Effector memory CD8-positive, alpha-beta T cell (primary cell): ENCODE data around the gene XYLT1.
A peak's percentile ranks its signal among the peaks of the same experiment; 100 is the strongest.
"Not testable (repeated sequence)": the region's sequence is repeated elsewhere in the genome, so short reads cannot be mapped to it uniquely, and the experiment has no call there.

Source experiments
- ATAC-seq: fragments of 150-1000 bp; cut with Tn5 transposase; replicated peaks from 2 replicates; pipeline ENCODE4 v1.10.0; 2021; ENCODE audit warnings: mild to moderate bottlenecking, moderate library complexity
- DNase-seq, 3 experiments: peaks; one replicate each; pipeline ENCODE4 v3.0.0; 2021
- H3K27ac Mint-ChIP-seq, 2 donors: one replicate each; pipeline ENCODE4 v1.8.0; 2022; ENCODE audit warnings: mild to moderate bottlenecking in 2 of 2, mixed read lengths in 2 of 2, moderate library complexity in 2 of 2
- H3K27me3 Mint-ChIP-seq, 2 donors: one replicate each; pipeline ENCODE4 v1.8.0; 2022; ENCODE audit warnings: mixed read lengths in 2 of 2
- H3K36me3 Mint-ChIP-seq: one replicate; pipeline ENCODE4 v1.8.0; 2022; ENCODE audit warnings: mild to moderate bottlenecking, moderate library complexity, mixed read lengths; ENCODE audit not compliant: insufficient read depth
- H3K4me1 Mint-ChIP-seq, 2 donors: one replicate each; pipeline ENCODE4 v1.8.0; 2022; ENCODE audit warnings: low read depth in 2 of 2, mixed read lengths in 2 of 2
- H3K4me3 Mint-ChIP-seq, 2 donors: one replicate each; pipeline ENCODE4 v1.8.0; 2022; ENCODE audit warnings: mild to moderate bottlenecking in 2 of 2, mixed read lengths in 2 of 2, moderate library complexity in 2 of 2
- H3K9me3 Mint-ChIP-seq, 2 donors: one replicate each; pipeline ENCODE4 v1.8.0; 2022; ENCODE audit warnings: mixed read lengths in 2 of 2

The XYLT1 gene

GRCh38 chr16:17426451-17426850 lies 44.3 kb downstream of the XYLT1 start:
- H3K4me1 Mint-ChIP-seq = peaks cover 20 to 35% of the 10 kb centered on the region in 2 donors
- no peaks in the 10 kb centered on the region for H3K27me3 Mint-ChIP-seq
- H3K36me3 Mint-ChIP-seq = no peaks in the 10 kb centered on the region
- H3K4me3 Mint-ChIP-seq = no peak overlapping the region
- no peak overlapping the region for H3K27ac Mint-ChIP-seq
- ATAC-seq (no peak), DNase-seq (no peak)
- H3K9me3 Mint-ChIP-seq = no peaks in the 10 kb centered on the region

DNA sequence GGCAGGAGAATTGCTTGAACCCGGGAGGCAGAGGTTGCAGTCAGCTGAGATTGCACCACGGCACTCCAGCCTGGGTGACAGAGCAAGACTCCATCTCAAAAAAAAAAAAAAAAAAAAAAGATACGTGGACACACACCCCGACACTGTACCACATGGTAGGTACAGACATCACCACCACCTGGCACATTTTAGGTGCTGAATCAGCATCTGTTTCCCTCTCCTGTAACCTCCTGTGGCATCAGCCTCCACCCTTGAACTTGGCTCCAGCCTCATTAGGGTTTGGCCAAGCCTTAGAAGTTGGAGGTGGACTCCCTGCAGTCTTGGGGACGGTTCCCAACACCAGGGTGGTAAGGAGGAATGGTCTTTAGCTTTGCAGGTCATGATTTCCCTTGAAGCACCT lies 46.0 kb downstream of the XYLT1 start:
- no peak overlapping the region for H3K27ac Mint-ChIP-seq
- peaks cover 16 to 35% of the 10 kb centered on the region in 2 donors for H3K4me1 Mint-ChIP-seq
- no peaks in the 10 kb centered on the region for H3K36me3 Mint-ChIP-seq
- H3K27me3 Mint-ChIP-seq = no peaks in the 10 kb centered on the region
- H3K4me3 Mint-ChIP-seq = no peak overlapping the region
- H3K9me3 Mint-ChIP-seq = no peaks in the 10 kb centered on the region
- no peak for ATAC-seq
- no peak for DNase-seq

DNA sequence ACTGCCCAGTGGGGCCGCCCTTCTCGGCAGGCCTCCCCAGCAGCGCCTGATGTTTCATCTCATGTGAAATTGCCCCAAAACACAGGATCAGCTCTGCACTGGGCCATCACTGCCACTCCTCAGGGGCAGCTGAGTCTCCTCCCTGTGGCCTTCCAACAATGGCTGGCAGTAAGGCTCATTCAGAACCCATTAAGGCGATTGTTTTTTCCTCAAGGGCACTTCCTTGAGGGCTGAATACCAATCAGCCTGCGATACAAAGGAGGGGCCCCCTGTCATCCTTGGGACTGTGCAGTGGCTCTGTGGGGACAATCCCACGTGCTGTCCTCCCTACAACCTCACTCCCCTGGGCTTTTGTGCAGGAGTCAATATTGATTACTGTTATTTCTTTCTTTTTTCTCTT lies 47.5 kb downstream of the XYLT1 start:
- H3K4me1 Mint-ChIP-seq = peaks cover 16 to 35% of the 10 kb centered on the region in 2 donors
- H3K36me3 Mint-ChIP-seq = no peaks in the 10 kb centered on the region
- H3K27me3 Mint-ChIP-seq = no peaks in the 10 kb centered on the region
- no peak for DNase-seq
- no peaks in the 10 kb centered on the region for H3K9me3 Mint-ChIP-seq
- ATAC-seq = no peak
- peak overlapping the region in 1 of 2 donors; percentile 38 for H3K27ac Mint-ChIP-seq
- no peak overlapping the region for H3K4me3 Mint-ChIP-seq

GRCh38 chr16:17420816-17421215 lies 49.9 kb downstream of the XYLT1 start:
- H3K4me3 Mint-ChIP-seq = no peak overlapping the region
- H3K36me3 Mint-ChIP-seq = no peaks in the 10 kb centered on the region
- DNase-seq (no peak), ATAC-seq (no peak)
- H3K9me3 Mint-ChIP-seq = no peaks in the 10 kb centered on the region
- H3K27me3 Mint-ChIP-seq = no peaks in the 10 kb centered on the region
- H3K4me1 Mint-ChIP-seq = peaks cover 25 to 50% of the 10 kb centered on the region in 2 donors
- H3K27ac Mint-ChIP-seq = peak overlapping the region in 1 of 2 donors; percentile 64

GRCh38 chr16:17419266-17419665 lies 51.5 kb downstream of the XYLT1 start:
- ATAC-seq (no peak), DNase-seq (no peak)
- Mint-ChIP-seq H3K4me1 (peaks cover 37 to 52% of the 10 kb centered on the region in 2 donors), H3K4me3 (no peak overlapping the region), H3K27ac (no peak overlapping the region), H3K36me3 (peaks cover 3% of the 10 kb centered on the region), H3K9me3 (no peaks in the 10 kb centered on the region), H3K27me3 (no peaks in the 10 kb centered on the region)

- DNase-seq (no peak), ATAC-seq (no peak)
- Mint-ChIP-seq H3K36me3 (peaks cover 3% of the 10 kb centered on the region), H3K4me1 (peaks cover 43 to 51% of the 10 kb centered on the region in 2 donors), H3K27me3 (no peaks in the 10 kb centered on the region), H3K27ac (peak overlapping the region in 1 of 2 donors; percentile 89), H3K9me3 (no peaks in the 10 kb centered on the region), H3K4me3 (peak overlapping the region; percentile 24 to 62)
Measured at GRCh38 chr16:17417740-17418139, 53.0 kb downstream of the XYLT1 start.

- Mint-ChIP-seq H3K4me1 (peaks cover 46 to 49% of the 10 kb centered on the region in 2 donors), H3K27me3 (no peaks in the 10 kb centered on the region), H3K36me3 (peaks cover 3% of the 10 kb centered on the region), H3K4me3 (peak overlapping the region; percentile 62 to 84), H3K27ac (peak overlapping the region; percentile 89 to 94), H3K9me3 (no peaks in the 10 kb centered on the region)
- DNase-seq = peak; percentile 39 to 47 (median 42)
- peak; percentile 95 for ATAC-seq
Measured at GRCh38 chr16:17416461-17417311, 54.1 kb downstream of the XYLT1 start.

- ATAC-seq (no peak), DNase-seq (no peak)
- peaks cover 3% of the 10 kb centered on the region for H3K36me3 Mint-ChIP-seq
- peak overlapping the region; percentile 28 to 91 for H3K27ac Mint-ChIP-seq
- H3K9me3 Mint-ChIP-seq = no peaks in the 10 kb centered on the region
- H3K4me1 Mint-ChIP-seq = peaks cover 46 to 48% of the 10 kb centered on the region in 2 donors
- H3K4me3 Mint-ChIP-seq = peak overlapping the region in 1 of 2 donors; percentile 84
- H3K27me3 Mint-ChIP-seq = no peaks in the 10 kb centered on the region
Measured at GRCh38 chr16:17414916-17415315, 55.8 kb downstream of the XYLT1 start.

DNA sequence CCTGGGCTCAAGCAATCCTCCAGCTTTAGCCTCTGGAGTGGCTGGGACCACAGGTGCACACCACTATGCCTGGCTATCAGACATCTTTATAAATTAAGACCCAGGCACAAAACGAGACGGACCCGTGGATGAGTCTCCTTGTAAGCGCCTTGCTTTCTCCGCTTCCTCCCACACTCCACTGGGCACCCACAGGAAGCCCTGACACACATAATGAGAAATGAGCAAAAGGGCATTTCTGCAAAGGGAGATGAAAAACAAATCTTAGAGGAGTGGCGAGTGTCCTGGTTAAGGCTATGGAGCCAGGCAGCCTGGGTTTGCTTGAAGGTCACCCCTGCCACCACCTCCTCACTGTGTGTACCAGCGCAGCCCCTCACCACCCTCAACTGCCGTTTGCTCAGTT lies 56.3 kb downstream of the XYLT1 start:
- H3K4me1 Mint-ChIP-seq = peaks cover 46 to 49% of the 10 kb centered on the region in 2 donors
- no peak for DNase-seq
- H3K4me3 Mint-ChIP-seq = peak overlapping the region in 1 of 2 donors; percentile 84

DNA sequence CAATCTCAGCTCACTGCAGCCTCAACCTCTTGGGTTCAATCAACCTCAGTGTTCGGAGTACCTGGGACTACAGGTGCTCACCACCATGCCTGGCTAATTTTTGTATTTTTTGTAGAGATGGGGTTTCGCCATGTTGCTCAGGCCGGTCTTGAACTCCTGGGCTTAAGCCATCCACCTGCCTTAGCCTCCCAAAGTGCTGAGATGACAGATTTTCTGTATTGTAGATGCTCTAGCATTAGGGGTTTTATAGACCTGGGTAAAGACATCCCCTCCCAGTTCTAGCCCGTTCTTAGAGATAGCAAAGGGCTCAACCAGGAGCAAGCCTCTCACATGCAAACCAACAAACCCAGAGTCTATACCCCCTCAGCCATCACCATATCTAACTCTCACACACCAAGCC lies 57.3 kb downstream of the XYLT1 start:
- Mint-ChIP-seq H3K27ac (peak overlapping the region; percentile 28 to 91), H3K4me1 (peaks cover 46 to 49% of the 10 kb centered on the region in 2 donors), H3K4me3 (no peak overlapping the region), H3K36me3 (peaks cover 3% of the 10 kb centered on the region), H3K9me3 (no peaks in the 10 kb centered on the region), H3K27me3 (no peaks in the 10 kb centered on the region)
- ATAC-seq = no peak
- DNase-seq = no peak

More for the DNA sequence above, 56.3 kb downstream of the XYLT1 start:
- no peaks in the 10 kb centered on the region for H3K27me3 Mint-ChIP-seq
- H3K27ac Mint-ChIP-seq = peak overlapping the region; percentile 28 to 91
- H3K9me3 Mint-ChIP-seq = no peaks in the 10 kb centered on the region
- H3K36me3 Mint-ChIP-seq = peaks cover 3% of the 10 kb centered on the region
- ATAC-seq = peak; percentile 34

DNA sequence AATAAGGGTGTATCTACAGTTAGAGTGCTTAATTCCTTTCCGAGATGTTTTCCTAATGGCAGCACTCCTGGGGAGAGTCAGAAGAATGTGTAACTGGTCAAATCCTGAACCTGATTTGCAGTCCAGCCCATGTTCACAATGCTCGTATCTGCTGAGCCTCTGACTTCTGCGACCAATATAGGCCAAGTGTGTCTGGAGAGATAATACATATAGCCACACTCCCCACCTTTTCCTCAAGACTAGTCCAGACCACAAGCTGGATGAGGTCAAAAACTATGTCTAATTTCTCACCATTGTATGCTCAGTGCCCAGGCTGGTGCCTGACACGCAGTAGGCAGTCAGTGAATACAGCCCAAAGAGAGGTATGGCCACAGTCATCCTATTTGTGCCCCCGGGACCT lies 58.0 kb downstream of the XYLT1 start:
- H3K4me1 Mint-ChIP-seq = peaks cover 45 to 47% of the 10 kb centered on the region in 2 donors
- no peaks in the 10 kb centered on the region for H3K9me3 Mint-ChIP-seq
- ATAC-seq = no peak
- DNase-seq = no peak
- peaks cover 3% of the 10 kb centered on the region for H3K36me3 Mint-ChIP-seq
- H3K27ac Mint-ChIP-seq = no peak overlapping the region
- H3K4me3 Mint-ChIP-seq = no peak overlapping the region
- H3K27me3 Mint-ChIP-seq = no peaks in the 10 kb centered on the region

GRCh38 chr16:17412221-17412620 lies 58.5 kb downstream of the XYLT1 start:
- Mint-ChIP-seq H3K9me3 (no peaks in the 10 kb centered on the region), H3K4me3 (no peak overlapping the region), H3K36me3 (peaks cover 3% of the 10 kb centered on the region), H3K4me1 (peaks cover 40 to 41% of the 10 kb centered on the region in 2 donors), H3K27me3 (no peaks in the 10 kb centered on the region), H3K27ac (peak overlapping the region in 1 of 2 donors; percentile 20)
- ATAC-seq = no peak
- no peak for DNase-seq

DNA sequence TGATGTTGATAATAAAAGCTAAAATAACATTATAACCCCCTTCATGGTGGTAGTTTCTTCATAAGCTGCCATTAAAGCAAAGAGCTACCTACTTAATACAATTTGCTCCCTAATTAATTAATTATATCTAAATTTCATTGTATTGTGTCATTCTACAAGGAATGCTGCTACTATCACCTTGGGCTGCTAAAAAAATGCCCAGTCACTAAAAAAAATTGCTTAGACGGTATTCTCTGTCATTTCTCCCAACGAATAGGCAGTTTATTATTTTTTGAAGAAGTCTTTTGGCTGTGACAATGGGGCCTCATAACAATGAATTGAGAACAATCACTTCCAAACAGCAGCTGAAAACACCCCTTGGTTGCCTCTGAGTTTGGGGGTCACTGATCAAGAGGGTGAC lies 59.5 kb downstream of the XYLT1 start:
- H3K9me3 Mint-ChIP-seq = no peaks in the 10 kb centered on the region
- DNase-seq (no peak), ATAC-seq (no peak)
- peak overlapping the region in 1 of 2 donors; percentile 26 for H3K27ac Mint-ChIP-seq
- H3K4me1 Mint-ChIP-seq = peaks cover 33 to 36% of the 10 kb centered on the region in 2 donors
- no peak overlapping the region for H3K4me3 Mint-ChIP-seq
- H3K36me3 Mint-ChIP-seq = peaks cover 3% of the 10 kb centered on the region
- H3K27me3 Mint-ChIP-seq = no peaks in the 10 kb centered on the region

DNA sequence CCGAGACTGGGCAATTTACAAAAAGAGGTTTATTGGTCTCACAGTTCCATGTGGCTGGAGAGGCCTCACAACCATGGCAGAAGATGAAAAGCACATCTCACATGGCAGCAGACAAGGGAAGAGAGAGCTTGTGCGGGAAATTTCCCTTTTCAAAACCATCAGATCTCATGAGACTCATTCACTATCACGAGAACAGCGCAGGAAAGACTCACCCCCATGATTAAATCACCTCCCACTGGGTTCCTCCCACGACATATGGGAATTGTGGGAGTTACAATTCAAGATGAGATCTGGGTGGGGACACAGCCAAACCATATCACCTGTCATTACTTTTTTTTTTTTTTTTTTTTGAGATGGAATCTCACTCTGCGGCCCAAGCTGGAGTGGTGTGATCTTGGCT lies 60.4 kb downstream of the XYLT1 start:
- not testable (repeated sequence) for H3K9me3 Mint-ChIP-seq, H3K4me3 Mint-ChIP-seq, H3K27ac Mint-ChIP-seq, H3K36me3 Mint-ChIP-seq, H3K27me3 Mint-ChIP-seq, DNase-seq, ATAC-seq
- H3K4me1 Mint-ChIP-seq = peaks cover 23 to 27% of the 10 kb centered on the region in 2 donors
